ENCODE measurements around the gene HNRNPD.

The HNRNPD gene

GRCh38 chr4:82363896-82364487 is 9.8 kb downstream of the HNRNPD start:
- no peak overlapping the region for H3K27ac ChIP-seq (replicated peaks)
- H3K4me3 ChIP-seq (replicated peaks; ENCODE audit: insufficient read depth, low read length), result no peak overlapping the region
- TF ChIP-seq CTCF (IDR thresholded peaks at IDR 0.05; ENCODE audit: insufficient read depth, low read length) (no peak), POLR2AphosphoS5 (IDR thresholded peaks at IDR 0.05; ENCODE audit: low read depth) (no peak), SPI1 (IDR thresholded peaks at IDR 0.05; ENCODE audit: borderline replicate concordance, low read depth) (no peak), REST (IDR thresholded peaks at IDR 0.05; ENCODE audit: insufficient replicate concordance, low read depth) (no peak), GABPA (IDR thresholded peaks at IDR 0.05; ENCODE audit: low read depth) (no peak)
- DNase-seq (ENCODE audit: low read depth in 1 of 2, low spot score in 1 of 2), result no peak
- no peaks in the 10 kb centered on the region for H3K27me3 ChIP-seq (ENCODE audit: insufficient read depth, poor library complexity, severe bottlenecking)

DNA sequence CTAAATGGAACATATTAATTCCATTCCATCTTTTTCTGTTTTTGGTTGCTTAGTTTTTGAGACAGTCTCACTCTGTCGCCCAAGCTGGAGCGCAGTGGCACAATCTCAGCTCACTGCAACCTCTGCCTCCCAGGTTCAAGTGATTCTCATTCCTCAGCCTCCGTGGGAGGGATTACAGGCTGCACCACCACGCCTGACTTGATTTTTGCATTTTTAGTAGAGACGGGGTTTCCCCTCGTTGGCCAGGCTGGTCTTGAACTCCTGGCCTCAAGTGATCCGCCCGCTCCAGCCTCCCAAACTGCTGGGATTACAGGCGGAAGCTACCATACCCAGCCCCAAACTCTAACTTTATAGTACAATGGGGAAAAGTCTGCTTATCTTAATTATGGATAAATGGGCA is 11.2 kb downstream of the HNRNPD start:
- no peak overlapping the region for H3K4me3 ChIP-seq (replicated peaks; ENCODE audit: insufficient read depth, low read length)
- no peaks in the 10 kb centered on the region for H3K27me3 ChIP-seq (ENCODE audit: insufficient read depth, poor library complexity, severe bottlenecking)
- no peak for DNase-seq (ENCODE audit: low read depth in 1 of 2, low spot score in 1 of 2)
- no peak overlapping the region for H3K27ac ChIP-seq (replicated peaks)
- TF ChIP-seq GABPA (IDR thresholded peaks at IDR 0.05; ENCODE audit: low read depth), result no peak
- TF ChIP-seq SPI1 (IDR thresholded peaks at IDR 0.05; ENCODE audit: borderline replicate concordance, low read depth), result no peak
- TF ChIP-seq POLR2AphosphoS5 (IDR thresholded peaks at IDR 0.05; ENCODE audit: low read depth), result no peak
- TF ChIP-seq CTCF (IDR thresholded peaks at IDR 0.05; ENCODE audit: insufficient read depth, low read length), result no peak
- no peak for TF ChIP-seq REST (IDR thresholded peaks at IDR 0.05; ENCODE audit: insufficient replicate concordance, low read depth)

DNA sequence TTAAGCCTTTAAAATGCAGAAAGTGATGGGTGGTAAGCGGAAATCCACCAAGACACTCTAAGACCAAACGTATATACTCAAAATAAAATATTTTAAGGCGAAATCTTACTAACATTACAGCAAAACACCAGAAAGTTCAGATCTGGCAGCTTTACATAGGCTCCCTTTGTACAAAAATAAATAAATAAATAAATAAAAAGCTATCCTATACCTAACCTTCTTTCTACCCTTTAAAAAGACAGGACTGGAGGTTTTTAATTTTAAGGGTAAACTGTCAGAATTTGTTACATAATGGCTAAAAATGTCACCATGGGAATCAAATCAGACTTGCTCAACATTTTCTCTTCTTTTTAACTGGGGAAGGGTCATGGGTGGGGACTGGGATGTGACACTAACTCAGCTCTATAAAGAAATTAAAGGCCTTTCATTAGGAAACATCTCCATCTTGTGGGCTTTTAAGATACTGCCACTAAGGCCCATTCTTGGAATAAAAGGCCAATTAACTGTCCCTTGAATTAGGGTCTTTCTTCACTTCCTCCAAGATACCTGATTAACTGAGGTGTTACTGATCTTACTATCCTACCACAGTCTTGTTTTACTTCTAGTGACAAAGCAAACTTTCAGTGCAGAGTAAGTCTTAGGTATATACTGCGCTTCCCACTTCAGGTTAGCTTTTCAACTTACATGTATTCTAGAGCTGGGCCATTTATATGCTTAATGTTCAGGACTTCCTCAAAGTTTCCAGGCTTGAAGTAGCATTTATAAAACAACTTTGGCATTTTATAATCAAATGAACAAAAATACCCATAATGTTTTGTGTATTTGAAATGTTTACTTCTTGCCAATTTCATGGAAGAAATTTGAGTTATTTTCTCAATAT is 13.3 kb downstream of the HNRNPD start:
- DNase-seq (ENCODE audit: low read depth in 1 of 2, low spot score in 1 of 2), result no peak
- Histone ChIP-seq H3K27me3 (ENCODE audit: insufficient read depth, poor library complexity, severe bottlenecking) (no peaks in the 10 kb centered on the region), H3K27ac (replicated peaks) (0 out of 2 replicates have a peak overlapping the region, but pooled peaks have one; percentile 8), H3K4me3 (replicated peaks; ENCODE audit: insufficient read depth, low read length) (no peak overlapping the region)
- peak; percentile 71 for TF ChIP-seq CTCF (IDR thresholded peaks at IDR 0.05; ENCODE audit: insufficient read depth, low read length)
- no peak for TF ChIP-seq GABPA (IDR thresholded peaks at IDR 0.05; ENCODE audit: low read depth)
- TF ChIP-seq SPI1 (IDR thresholded peaks at IDR 0.05; ENCODE audit: borderline replicate concordance, low read depth), result peak; percentile 78
